Upper lobe of left lung (tissue), 4 donors: Measurements from ENCODE around the gene IFNL2.
"Not testable (repeated sequence)": the region's sequence is repeated elsewhere in the genome, so short reads cannot be mapped to it uniquely, and the experiment has no call there.

Source experiments
- EP300 ChIP-seq, 4 donors: sonication (generic); formaldehyde crosslinking; IDR thresholded peaks; one replicate each; pipeline ENCODE4 v1.5.1; 2017; ENCODE audit warnings: antibody characterized with exemption in 4 of 4, control low read depth in 2 of 4
- TF ChIP-seq, protein P1 (sequence below), 6 experiments: fragments of 450-650 bp in 4 of 6; fragments of 200-600 bp in 2 of 6; sonication (generic) in 2 of 6; IDR thresholded peaks; one replicate each; pipeline ENCODE4 v1.5.1; 2016 to 2019; ENCODE audit warnings: antibody characterized with exemption in 6 of 6

DNA sequence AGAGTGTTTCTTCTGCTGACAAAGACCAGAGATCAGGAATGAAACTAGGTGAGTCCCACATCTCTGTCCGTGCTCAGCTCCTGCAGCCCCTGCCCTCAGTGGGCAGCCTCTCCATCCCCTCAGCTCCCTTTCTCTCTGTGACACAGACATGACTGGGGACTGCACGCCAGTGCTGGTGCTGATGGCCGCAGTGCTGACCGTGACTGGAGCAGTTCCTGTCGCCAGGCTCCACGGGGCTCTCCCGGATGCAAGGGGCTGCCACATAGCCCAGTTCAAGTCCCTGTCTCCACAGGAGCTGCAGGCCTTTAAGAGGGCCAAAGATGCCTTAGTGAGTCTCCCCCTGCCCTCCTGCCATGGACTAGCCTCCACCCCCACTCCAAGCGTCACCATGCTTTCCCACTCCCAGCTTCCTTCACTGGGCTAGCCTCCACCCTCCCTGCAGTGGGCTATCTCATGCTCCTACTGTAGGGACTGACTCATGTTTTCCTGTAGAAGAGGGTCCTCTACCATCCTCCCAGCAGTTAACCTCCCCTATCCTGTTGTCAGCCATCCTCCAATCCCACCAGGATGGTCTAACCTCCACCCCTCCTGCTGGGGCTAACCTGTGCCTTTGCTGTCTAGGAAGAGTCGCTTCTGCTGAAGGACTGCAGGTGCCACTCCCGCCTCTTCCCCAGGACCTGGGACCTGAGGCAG, 481 bp downstream of the IFNL2 start:
- TF ChIP-seq, protein P1, sequence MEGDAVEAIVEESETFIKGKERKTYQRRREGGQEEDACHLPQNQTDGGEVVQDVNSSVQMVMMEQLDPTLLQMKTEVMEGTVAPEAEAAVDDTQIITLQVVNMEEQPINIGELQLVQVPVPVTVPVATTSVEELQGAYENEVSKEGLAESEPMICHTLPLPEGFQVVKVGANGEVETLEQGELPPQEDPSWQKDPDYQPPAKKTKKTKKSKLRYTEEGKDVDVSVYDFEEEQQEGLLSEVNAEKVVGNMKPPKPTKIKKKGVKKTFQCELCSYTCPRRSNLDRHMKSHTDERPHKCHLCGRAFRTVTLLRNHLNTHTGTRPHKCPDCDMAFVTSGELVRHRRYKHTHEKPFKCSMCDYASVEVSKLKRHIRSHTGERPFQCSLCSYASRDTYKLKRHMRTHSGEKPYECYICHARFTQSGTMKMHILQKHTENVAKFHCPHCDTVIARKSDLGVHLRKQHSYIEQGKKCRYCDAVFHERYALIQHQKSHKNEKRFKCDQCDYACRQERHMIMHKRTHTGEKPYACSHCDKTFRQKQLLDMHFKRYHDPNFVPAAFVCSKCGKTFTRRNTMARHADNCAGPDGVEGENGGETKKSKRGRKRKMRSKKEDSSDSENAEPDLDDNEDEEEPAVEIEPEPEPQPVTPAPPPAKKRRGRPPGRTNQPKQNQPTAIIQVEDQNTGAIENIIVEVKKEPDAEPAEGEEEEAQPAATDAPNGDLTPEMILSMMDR (IDR thresholded peaks at IDR 0.05) = not testable (repeated sequence)
- not testable (repeated sequence) for TF ChIP-seq EP300 (IDR thresholded peaks at IDR 0.05)
